Small intestine (tissue), 7 donors: ENCODE measurements around the gene NCEH1. TPM values are rescaled to one million over a fixed set of nuclear protein-coding genes. Genes with fewer than 3 reads are reported as not detected.

Source experiments
- DNase-seq, 2 donors: peaks; one replicate each; pipeline versions ENCODE4 v3.0.0 to v3.0.0-alpha.2; 2013
- FAIRE-seq: peaks from 2 replicates; lab custom pipeline; 2012; peaks lifted over from hg19 to GRCh38; lab: Jason Lieb, UNC
- H3K27ac ChIP-seq, 3 donors: one replicate each; pipeline ENCODE4 v1.5.1; 2013; ENCODE audit warnings: low read length in 2 of 3, mild to moderate bottlenecking in 2 of 3, control low read depth in 1 of 3, inconsistent platforms in 1 of 3, low read depth in 1 of 3, moderate library complexity in 1 of 3
- H3K27me3 ChIP-seq, 3 donors: one replicate each; pipeline ENCODE4 v1.6.1; 2013; ENCODE audit warnings: low read length in 3 of 3, inconsistent platforms in 1 of 3; ENCODE audit not compliant: control insufficient read depth in 3 of 3, insufficient read depth in 3 of 3
- H3K36me3 ChIP-seq, 3 donors: one replicate each; pipeline ENCODE4 v1.6.1; 2013; ENCODE audit warnings: low read length in 3 of 3, inconsistent platforms in 1 of 3, low read depth in 1 of 3, mild to moderate bottlenecking in 1 of 3, moderate library complexity in 1 of 3; ENCODE audit not compliant: control insufficient read depth in 3 of 3, insufficient read depth in 2 of 3
- H3K4me1 ChIP-seq, 3 donors: one replicate each; pipeline ENCODE4 v1.6.1; 2013; ENCODE audit warnings: low read length in 2 of 3, inconsistent platforms in 1 of 3, low read depth in 1 of 3, mild to moderate bottlenecking in 1 of 3, moderate library complexity in 1 of 3; ENCODE audit not compliant: control insufficient read depth in 3 of 3, insufficient read depth in 2 of 3
- H3K4me3 ChIP-seq, 3 donors: one replicate each; pipeline ENCODE4 v1.5.1; 2013; ENCODE audit warnings: low read length in 3 of 3, control low read depth in 1 of 3, inconsistent platforms in 1 of 3, low read depth in 1 of 3, mild to moderate bottlenecking in 1 of 3, moderate library complexity in 1 of 3
- H3K9me3 ChIP-seq, 2 donors: one replicate each; pipeline ENCODE4 v1.6.1; 2013; ENCODE audit warnings: low read depth in 1 of 2, low read length in 1 of 2; ENCODE audit not compliant: control insufficient read depth in 2 of 2, insufficient read depth in 1 of 2
- WGBS, 3 donors: extraction: QIAGEN DNeasy Blood & Tissue Kit; methylation state at CpG; one replicate each; pipeline ENCODE4 v1.1.7; 2013; 5-methylcytosine and 5-hydroxymethylcytosine counted together
- polyA plus RNA-seq, 4 donors: library from polyadenylated mRNA; stranded (reverse) in 3 of 4; unstranded in 1 of 4; fragments of 200-250 nt in 3 of 4; fragments of 120-200 nt in 1 of 4; gene quantifications; one replicate each; pipeline versions ENCODE4 v1.2.1 to v1.2.3, GENCODE V29; 2013
- donor health status: healthy with polysubstance abuse.
- donor health status: control.
- donor health status: control.
- donor health status: Bipolar disorder and iron deficiency.
- donor health status: healthy.

Gene NCEH1
- polyA plus RNA-seq, 4 donors, result 1.1 to 7.0 (median 3.3) TPM

GRCh38 chr3:172694573-172695246 lies 16.2 kb downstream of the NCEH1 start:
- Histone ChIP-seq H3K27ac (no peak overlapping the region), H3K4me3 (no peak overlapping the region), H3K27me3 (no peaks in the 10 kb centered on the region), H3K36me3 (no peaks in the 10 kb centered on the region), H3K4me1 (peaks cover 0 to 4% (median 2%) of the 10 kb centered on the region in 3 donors), H3K9me3 (no peaks in the 10 kb centered on the region)
- DNase-seq, result no peak
- WGBS, 3 donors, result 87 to 97% (median 89%) methylated on average over 4 of the region's 4 CpGs
- no peak for FAIRE-seq

GRCh38 chr3:172692751-172693338 lies 18.0 kb downstream of the NCEH1 start:
- Histone ChIP-seq H3K4me3 (no peak overlapping the region), H3K36me3 (no peaks in the 10 kb centered on the region), H3K27me3 (no peaks in the 10 kb centered on the region), H3K9me3 (no peaks in the 10 kb centered on the region), H3K27ac (no peak overlapping the region), H3K4me1 (peaks cover 0 to 9% (median 2%) of the 10 kb centered on the region in 3 donors)
- no peak for FAIRE-seq
- DNase-seq, result no peak
- WGBS, 3 donors, result 73 to 94% (median 84%) methylated on average over 2 of the region's 2 CpGs

GRCh38 chr3:172690936-172691335 lies 19.9 kb downstream of the NCEH1 start:
- Histone ChIP-seq H3K4me3 (no peak overlapping the region), H3K9me3 (no peaks in the 10 kb centered on the region), H3K27ac (no peak overlapping the region), H3K4me1 (peaks cover 0 to 5% (median 2%) of the 10 kb centered on the region in 3 donors), H3K27me3 (no peaks in the 10 kb centered on the region), H3K36me3 (no peaks in the 10 kb centered on the region)
- no peak for FAIRE-seq
- DNase-seq, result no peak
- WGBS, 3 donors, result 87 to 93% (median 89%) methylated on average over 1 of the region's 1 CpG

- no peak overlapping the region for H3K4me3 ChIP-seq
- no peaks in the 10 kb centered on the region for H3K9me3 ChIP-seq
- H3K27me3 ChIP-seq, result no peaks in the 10 kb centered on the region
- no peaks in the 10 kb centered on the region for H3K36me3 ChIP-seq
- peak; percentile 45 to 85 for DNase-seq
- FAIRE-seq, result no peak
- peaks cover 0 to 5% (median 2%) of the 10 kb centered on the region in 3 donors for H3K4me1 ChIP-seq
- peak overlapping the region in 2 of 3 donors; percentile 21 to 27 for H3K27ac ChIP-seq
- 38 to 72% (median 54%) methylated on average over 4 of the region's 4 CpGs for WGBS, 3 donors
These were observed 22.3 kb downstream of the NCEH1 start for GRCh38 chr3:172688588-172688987.

- FAIRE-seq (no peak), DNase-seq (no peak)
- Histone ChIP-seq H3K36me3 (no peaks in the 10 kb centered on the region), H3K4me1 (peaks cover 0 to 5% (median 0%) of the 10 kb centered on the region in 3 donors), H3K4me3 (no peak overlapping the region), H3K27me3 (no peaks in the 10 kb centered on the region), H3K27ac (no peak overlapping the region), H3K9me3 (no peaks in the 10 kb centered on the region)
- 71 to 86% (median 80%) methylated on average over 3 of the region's 3 CpGs for WGBS, 3 donors
These were observed 23.4 kb downstream of the NCEH1 start for GRCh38 chr3:172687501-172687900.

- no peaks in the 10 kb centered on the region for H3K27me3 ChIP-seq
- no peaks in the 10 kb centered on the region for H3K9me3 ChIP-seq
- FAIRE-seq (no peak), DNase-seq (no peak)
- 77 to 86% (median 84%) methylated on average over 7 of the region's 7 CpGs for WGBS, 3 donors
- no peak overlapping the region for H3K4me3 ChIP-seq
- H3K36me3 ChIP-seq, result no peaks in the 10 kb centered on the region
- no peak overlapping the region for H3K27ac ChIP-seq
- peaks cover 0 to 5% (median 0%) of the 10 kb centered on the region in 3 donors for H3K4me1 ChIP-seq
These were observed 25.3 kb downstream of the NCEH1 start for GRCh38 chr3:172685331-172686214.

GRCh38 chr3:172680684-172681083 lies 30.2 kb downstream of the NCEH1 start:
- 96 to 100% (median 97%) methylated on average over 7 of the region's 7 CpGs for WGBS, 3 donors
- no peaks in the 10 kb centered on the region for H3K27me3 ChIP-seq
- H3K4me3 ChIP-seq, result no peak overlapping the region
- no peaks in the 10 kb centered on the region for H3K36me3 ChIP-seq
- FAIRE-seq (no peak), DNase-seq (no peak)
- no peak overlapping the region for H3K27ac ChIP-seq
- no peaks in the 10 kb centered on the region for H3K9me3 ChIP-seq
- H3K4me1 ChIP-seq, result no peaks in the 10 kb centered on the region

GRCh38 chr3:172679599-172679998 lies 31.3 kb downstream of the NCEH1 start:
- H3K4me1 ChIP-seq, result no peaks in the 10 kb centered on the region
- FAIRE-seq (no peak), DNase-seq (no peak)
- no peaks in the 10 kb centered on the region for H3K9me3 ChIP-seq
- H3K27me3 ChIP-seq, result no peaks in the 10 kb centered on the region
- no peaks in the 10 kb centered on the region for H3K36me3 ChIP-seq
- H3K4me3 ChIP-seq, result no peak overlapping the region
- H3K27ac ChIP-seq, result no peak overlapping the region
- WGBS, 3 donors, result 96 to 98% (median 97%) methylated on average over 5 of the region's 5 CpGs
